ENCODE measurements around the gene TUT7.
"Not testable (repeated sequence)": the region's sequence is repeated elsewhere in the genome, so short reads cannot be mapped to it uniquely, and the experiment has no call there.

TUT7 gene

DNA sequence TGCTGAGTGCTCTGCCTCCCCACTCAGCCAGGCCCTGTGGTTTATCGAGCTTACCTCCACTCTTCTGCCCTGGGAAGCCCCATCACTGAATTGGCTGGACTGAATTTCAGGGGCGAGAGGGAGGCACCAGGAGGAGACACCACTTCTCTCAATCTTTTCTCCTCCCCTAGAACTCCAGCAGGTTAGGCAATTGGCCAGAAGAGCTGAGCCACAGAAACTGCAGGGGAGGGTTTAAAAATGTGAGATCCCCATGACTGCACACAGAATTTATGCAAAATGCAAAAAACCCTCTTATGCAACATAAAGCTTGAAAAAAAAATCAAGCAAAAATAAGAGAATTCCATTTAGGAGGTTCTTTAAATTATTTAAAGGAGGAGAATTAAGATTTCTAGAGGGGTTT, 29.9 kb downstream of the TUT7 start:
- no peak overlapping the region for H3K4me3 ChIP-seq (replicated peaks in 1 of 2; ENCODE audit: low read depth in 2 of 2, low read length in 2 of 2)
- DNase-seq (ENCODE audit: low read depth in 2 of 2): peak; percentile 66 to 73
- TF ChIP-seq, protein P1, sequence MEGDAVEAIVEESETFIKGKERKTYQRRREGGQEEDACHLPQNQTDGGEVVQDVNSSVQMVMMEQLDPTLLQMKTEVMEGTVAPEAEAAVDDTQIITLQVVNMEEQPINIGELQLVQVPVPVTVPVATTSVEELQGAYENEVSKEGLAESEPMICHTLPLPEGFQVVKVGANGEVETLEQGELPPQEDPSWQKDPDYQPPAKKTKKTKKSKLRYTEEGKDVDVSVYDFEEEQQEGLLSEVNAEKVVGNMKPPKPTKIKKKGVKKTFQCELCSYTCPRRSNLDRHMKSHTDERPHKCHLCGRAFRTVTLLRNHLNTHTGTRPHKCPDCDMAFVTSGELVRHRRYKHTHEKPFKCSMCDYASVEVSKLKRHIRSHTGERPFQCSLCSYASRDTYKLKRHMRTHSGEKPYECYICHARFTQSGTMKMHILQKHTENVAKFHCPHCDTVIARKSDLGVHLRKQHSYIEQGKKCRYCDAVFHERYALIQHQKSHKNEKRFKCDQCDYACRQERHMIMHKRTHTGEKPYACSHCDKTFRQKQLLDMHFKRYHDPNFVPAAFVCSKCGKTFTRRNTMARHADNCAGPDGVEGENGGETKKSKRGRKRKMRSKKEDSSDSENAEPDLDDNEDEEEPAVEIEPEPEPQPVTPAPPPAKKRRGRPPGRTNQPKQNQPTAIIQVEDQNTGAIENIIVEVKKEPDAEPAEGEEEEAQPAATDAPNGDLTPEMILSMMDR (IDR thresholded peaks at IDR 0.05; ENCODE audit: low read depth, low read length): no peak

DNA sequence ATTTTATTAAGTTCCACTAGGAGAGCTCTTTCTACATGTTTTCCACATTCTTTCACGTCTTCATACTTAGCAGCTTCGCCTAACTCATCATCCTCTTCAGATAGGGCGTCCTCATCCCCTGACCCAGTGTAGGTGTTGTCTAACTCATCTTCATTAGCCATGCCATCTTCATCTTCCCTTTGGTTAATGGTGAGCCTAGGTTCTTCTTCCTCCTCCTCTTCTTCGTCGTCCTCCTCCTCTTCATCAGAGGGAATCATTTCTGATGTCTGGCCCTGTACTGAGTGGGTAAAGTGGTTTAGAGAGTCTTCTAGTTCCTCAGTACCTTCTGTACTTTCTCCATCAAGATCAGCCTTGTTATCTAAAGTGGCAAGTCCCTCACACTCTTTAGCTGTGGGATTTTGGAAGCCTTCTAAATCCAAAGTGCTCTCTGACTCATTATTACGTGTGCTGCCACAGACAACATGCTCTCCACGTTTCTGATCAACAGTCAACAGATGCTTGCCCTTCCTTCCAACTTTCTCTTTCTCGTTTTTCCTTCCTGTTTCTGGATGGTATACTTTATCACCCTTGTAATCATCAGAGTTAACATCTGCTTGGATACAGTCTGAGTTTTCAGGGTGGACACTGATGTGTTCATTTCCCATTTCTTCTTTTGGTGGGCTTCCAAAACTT, 31.1 kb downstream of the TUT7 start:
- TF ChIP-seq, protein P1 (IDR thresholded peaks at IDR 0.05; ENCODE audit: low read depth, low read length): no peak
- peak; percentile 77 to 83 for DNase-seq (ENCODE audit: low read depth in 2 of 2)
- no peak overlapping the region for H3K4me3 ChIP-seq (replicated peaks in 1 of 2; ENCODE audit: low read depth in 2 of 2, low read length in 2 of 2)

DNA sequence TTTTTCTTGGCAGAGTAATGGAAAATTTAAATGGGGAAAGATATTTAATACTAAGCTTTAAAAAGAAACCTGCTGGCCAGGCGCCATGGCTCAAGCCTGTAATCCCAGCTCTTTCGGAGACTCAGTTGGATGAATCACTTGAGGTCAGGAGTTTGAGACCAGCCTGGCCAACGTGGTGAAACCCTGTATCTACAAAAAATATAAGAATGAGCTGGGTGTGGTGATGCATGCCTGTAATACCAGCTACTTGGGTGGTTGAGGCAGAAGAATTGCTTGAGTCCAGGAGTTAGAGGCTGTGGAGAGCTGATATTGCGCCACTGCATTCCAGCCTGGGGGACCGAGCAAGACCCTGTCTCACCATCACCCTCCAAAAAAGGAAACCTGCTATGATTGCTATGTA, 32.8 kb downstream of the TUT7 start:
- peak; percentile 93 to 94 for DNase-seq (ENCODE audit: low read depth in 2 of 2)
- TF ChIP-seq, protein P1 (IDR thresholded peaks at IDR 0.05; ENCODE audit: low read depth, low read length): no peak

DNA sequence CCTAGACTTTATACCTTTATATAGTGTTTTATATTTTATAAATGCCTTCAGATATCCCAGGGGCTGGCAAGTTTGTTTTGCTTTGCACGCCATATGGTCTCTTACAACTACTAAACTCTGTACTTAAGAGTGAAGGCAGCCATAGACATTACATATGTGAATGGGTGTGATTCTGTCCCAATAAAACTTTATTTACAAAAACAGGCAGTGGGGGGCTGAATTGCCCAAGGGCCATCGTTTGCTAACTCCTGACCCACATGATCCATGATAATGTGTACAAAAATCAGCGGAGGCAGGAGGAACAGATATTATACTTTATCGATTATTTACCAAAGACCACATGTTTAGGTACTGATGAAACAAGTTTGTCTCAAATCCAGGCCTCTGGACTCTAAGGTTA, 36.0 kb downstream of the TUT7 start:
- no peak for DNase-seq (ENCODE audit: low read depth in 2 of 2)
- no peak overlapping the region for H3K4me3 ChIP-seq (replicated peaks in 1 of 2; ENCODE audit: low read depth in 2 of 2, low read length in 2 of 2)
- TF ChIP-seq, protein P1 (IDR thresholded peaks at IDR 0.05; ENCODE audit: low read depth, low read length): no peak

More for the DNA sequence above, 32.8 kb downstream of the TUT7 start:
- no peak overlapping the region for H3K4me3 ChIP-seq (replicated peaks in 1 of 2; ENCODE audit: low read depth in 2 of 2, low read length in 2 of 2)

DNA sequence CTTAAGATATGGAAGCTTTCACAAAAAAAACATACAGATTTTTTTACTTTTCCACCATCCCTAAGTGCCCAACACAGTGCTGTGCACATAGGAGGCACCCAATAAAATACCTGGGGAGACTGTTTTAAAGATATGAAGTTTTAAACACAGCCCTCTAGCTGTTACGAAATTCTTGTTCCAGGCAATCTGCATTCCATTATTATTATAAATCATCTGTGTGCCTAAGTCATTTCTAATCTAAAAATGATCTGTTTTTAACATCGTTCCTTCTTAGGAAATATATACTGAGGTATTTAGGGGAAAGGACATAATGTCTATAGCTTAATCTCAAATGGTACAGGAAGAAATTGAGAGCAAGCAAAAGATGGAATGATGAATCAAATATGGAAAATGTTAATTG, 39.1 kb downstream of the TUT7 start:
- TF ChIP-seq, protein P1 (IDR thresholded peaks at IDR 0.05; ENCODE audit: low read depth, low read length): no peak
- peak; percentile 20 to 27 for DNase-seq (ENCODE audit: low read depth in 2 of 2)
- no peak overlapping the region for H3K4me3 ChIP-seq (replicated peaks in 1 of 2; ENCODE audit: low read depth in 2 of 2, low read length in 2 of 2)

DNA sequence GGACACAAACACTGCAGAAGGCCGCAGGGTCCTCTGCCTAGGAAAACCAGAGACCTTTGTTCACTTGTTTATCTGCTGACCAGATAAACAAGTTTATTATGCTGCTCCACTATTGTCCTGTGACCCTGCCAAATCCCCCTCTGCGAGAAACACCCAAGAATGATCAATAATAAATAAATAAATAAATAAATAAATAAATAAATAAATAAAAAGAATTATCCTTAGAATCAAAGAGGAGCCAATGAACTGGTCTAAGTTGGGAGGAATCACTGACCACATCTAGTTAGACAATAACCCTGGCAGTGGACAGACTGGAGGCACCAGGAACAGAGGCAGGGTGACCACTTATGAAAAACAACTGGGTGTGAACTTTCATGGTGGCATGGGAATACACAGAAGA, 41.3 kb downstream of the TUT7 start:
- H3K4me3 ChIP-seq (replicated peaks in 1 of 2; ENCODE audit: low read depth in 2 of 2, low read length in 2 of 2); DNase-seq (ENCODE audit: low read depth in 2 of 2): not testable (repeated sequence)

DNA sequence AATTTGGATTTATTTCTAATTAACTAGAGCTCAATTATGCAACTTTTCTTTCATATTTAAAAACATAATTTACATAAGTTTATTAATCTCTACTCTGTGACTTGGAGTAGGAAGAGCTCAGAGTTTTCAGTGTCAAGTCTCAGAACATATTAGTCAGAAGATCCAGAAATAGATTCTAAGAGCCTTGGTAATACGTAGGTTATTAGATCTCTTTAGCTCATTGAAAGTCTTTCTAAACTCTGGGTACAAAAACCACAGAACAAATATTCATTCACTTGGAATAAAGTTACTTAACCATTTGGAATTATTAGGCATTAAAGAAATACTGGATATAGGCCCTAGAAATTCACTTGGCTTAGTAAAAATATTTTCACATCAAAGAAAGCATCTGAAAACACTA, 45.5 kb downstream of the TUT7 start:
- H3K4me3 ChIP-seq (replicated peaks in 1 of 2; ENCODE audit: low read depth in 2 of 2, low read length in 2 of 2): no peak overlapping the region
- peak in 1 of 2 donors; percentile 19 for DNase-seq (ENCODE audit: low read depth in 2 of 2)
- TF ChIP-seq, protein P1 (IDR thresholded peaks at IDR 0.05; ENCODE audit: low read depth, low read length): no peak
